ENCODE measurements around the gene CD9.

CD9 gene

DNA sequence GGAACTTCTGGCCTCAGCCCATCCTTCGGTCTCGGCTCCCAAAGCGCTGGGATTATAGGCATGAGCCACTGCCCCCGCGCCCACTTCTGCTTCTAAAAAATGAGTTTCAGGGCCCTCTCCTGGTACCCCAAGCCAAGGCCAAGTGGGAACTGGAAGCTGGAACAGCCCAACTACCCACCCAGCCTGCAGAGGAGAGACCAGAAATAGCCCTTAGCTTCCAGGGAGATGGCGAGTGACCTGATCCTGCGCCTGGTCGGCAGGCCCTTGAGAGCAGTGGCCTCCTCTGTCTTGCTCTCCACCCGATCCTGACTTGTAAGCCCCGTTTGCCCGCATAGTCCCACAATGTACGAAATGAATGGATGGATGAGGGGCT is 79.0 kb downstream of the CD9 start:
- Mint-ChIP-seq H3K9me3 (no peaks in the 10 kb centered on the region), H3K36me3 (ENCODE audit: low read depth) (no peaks in the 10 kb centered on the region), H3K4me1 (peaks cover 12% of the 10 kb centered on the region), H3K27ac (no peak overlapping the region), H3K4me3 (peak overlapping the region; percentile 65 to 69 (median 67)), H3K27me3 (ENCODE audit: low read depth) (peaks cover 30% of the 10 kb centered on the region)
- TF ChIP-seq, protein P1, sequence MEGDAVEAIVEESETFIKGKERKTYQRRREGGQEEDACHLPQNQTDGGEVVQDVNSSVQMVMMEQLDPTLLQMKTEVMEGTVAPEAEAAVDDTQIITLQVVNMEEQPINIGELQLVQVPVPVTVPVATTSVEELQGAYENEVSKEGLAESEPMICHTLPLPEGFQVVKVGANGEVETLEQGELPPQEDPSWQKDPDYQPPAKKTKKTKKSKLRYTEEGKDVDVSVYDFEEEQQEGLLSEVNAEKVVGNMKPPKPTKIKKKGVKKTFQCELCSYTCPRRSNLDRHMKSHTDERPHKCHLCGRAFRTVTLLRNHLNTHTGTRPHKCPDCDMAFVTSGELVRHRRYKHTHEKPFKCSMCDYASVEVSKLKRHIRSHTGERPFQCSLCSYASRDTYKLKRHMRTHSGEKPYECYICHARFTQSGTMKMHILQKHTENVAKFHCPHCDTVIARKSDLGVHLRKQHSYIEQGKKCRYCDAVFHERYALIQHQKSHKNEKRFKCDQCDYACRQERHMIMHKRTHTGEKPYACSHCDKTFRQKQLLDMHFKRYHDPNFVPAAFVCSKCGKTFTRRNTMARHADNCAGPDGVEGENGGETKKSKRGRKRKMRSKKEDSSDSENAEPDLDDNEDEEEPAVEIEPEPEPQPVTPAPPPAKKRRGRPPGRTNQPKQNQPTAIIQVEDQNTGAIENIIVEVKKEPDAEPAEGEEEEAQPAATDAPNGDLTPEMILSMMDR (IDR thresholded peaks at IDR 0.05; ENCODE audit: unreplicated experiment in 3 of 3), result no peak

DNA sequence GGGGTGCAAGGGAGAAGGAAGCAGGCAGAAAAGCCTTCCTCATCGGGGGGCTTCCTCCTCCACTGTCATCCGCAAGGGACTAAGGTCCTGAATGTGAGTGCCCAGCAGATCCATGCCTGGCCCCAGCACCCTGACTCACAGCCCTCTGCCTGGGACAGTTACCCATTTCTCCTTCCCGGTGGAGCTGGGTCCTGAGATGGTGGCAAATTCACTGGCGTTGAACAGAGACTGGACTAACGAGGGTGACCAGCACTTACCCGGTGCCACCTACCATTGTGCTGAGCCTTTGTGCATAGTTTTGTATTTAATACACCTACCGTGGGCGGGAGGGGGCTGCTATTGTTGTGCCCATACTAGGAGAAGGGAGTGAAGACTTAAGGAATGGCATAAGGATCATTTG is 79.4 kb downstream of the CD9 start:
- H3K27ac Mint-ChIP-seq, result peak overlapping the region in 1 of 3 experiments; percentile 18
- peak overlapping the region; percentile 47 to 65 (median 65) for H3K4me3 Mint-ChIP-seq
- peaks cover 33% of the 10 kb centered on the region for H3K27me3 Mint-ChIP-seq (ENCODE audit: low read depth)
- H3K9me3 Mint-ChIP-seq, result no peaks in the 10 kb centered on the region
- H3K36me3 Mint-ChIP-seq (ENCODE audit: low read depth), result no peaks in the 10 kb centered on the region
- TF ChIP-seq, protein P1 (IDR thresholded peaks at IDR 0.05; ENCODE audit: unreplicated experiment in 3 of 3), result no peak
- H3K4me1 Mint-ChIP-seq, result peaks cover 10% of the 10 kb centered on the region

DNA sequence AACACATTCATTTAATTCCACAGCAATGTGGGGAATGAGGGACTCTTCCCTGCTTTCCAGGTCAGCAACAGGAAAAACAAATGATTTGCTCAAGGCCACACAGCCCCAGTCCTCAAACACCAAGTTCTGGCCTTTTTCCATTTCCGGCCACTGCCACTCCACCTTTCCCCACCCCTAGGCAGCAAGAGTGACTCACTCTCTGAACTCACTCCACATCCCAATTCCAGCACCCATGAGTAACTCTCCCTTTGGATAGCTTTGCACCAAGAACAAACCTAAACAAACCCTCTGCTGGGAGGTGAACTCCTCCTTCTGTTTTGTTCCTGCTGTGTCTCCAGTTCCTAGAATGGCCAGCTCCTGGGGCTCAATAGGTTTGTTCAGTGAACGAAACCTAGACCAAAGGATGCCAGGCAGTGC is 79.9 kb downstream of the CD9 start:
- Mint-ChIP-seq H3K9me3 (no peaks in the 10 kb centered on the region), H3K4me1 (peaks cover 10% of the 10 kb centered on the region), H3K36me3 (ENCODE audit: low read depth) (no peaks in the 10 kb centered on the region), H3K27ac (peak overlapping the region in 1 of 3 experiments; percentile 18), H3K4me3 (peak overlapping the region; percentile 47 to 65 (median 65)), H3K27me3 (ENCODE audit: low read depth) (peaks cover 37% of the 10 kb centered on the region)
- TF ChIP-seq, protein P1 (IDR thresholded peaks at IDR 0.05; ENCODE audit: unreplicated experiment in 3 of 3), result no peak

DNA sequence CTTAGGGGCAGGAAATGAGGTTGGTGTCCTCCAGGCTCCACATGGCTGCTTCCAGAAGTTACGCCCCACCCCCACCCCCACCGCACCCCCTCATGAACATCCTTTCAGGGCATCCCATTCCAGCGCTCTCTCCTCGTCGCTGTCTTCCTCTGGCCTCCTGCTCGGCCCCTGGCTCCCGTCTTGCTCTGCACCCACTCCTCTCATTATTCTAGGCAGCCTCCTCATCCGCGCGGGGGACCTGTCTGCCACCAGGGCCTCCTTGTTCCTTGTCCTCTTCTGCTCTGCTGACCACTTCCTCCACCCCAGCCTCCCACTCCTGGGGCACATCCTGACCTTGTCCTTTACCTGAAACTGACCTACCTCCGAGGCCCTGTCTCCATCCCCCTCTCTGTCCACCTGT is 80.5 kb downstream of the CD9 start:
- Mint-ChIP-seq H3K27me3 (ENCODE audit: low read depth) (peaks cover 37% of the 10 kb centered on the region), H3K9me3 (no peaks in the 10 kb centered on the region), H3K4me1 (peaks cover 12% of the 10 kb centered on the region), H3K27ac (no peak overlapping the region), H3K36me3 (ENCODE audit: low read depth) (no peaks in the 10 kb centered on the region), H3K4me3 (peak overlapping the region in 2 of 3 experiments; percentile 27 to 38)
- TF ChIP-seq, protein P1 (IDR thresholded peaks at IDR 0.05; ENCODE audit: unreplicated experiment in 3 of 3), result no peak

DNA sequence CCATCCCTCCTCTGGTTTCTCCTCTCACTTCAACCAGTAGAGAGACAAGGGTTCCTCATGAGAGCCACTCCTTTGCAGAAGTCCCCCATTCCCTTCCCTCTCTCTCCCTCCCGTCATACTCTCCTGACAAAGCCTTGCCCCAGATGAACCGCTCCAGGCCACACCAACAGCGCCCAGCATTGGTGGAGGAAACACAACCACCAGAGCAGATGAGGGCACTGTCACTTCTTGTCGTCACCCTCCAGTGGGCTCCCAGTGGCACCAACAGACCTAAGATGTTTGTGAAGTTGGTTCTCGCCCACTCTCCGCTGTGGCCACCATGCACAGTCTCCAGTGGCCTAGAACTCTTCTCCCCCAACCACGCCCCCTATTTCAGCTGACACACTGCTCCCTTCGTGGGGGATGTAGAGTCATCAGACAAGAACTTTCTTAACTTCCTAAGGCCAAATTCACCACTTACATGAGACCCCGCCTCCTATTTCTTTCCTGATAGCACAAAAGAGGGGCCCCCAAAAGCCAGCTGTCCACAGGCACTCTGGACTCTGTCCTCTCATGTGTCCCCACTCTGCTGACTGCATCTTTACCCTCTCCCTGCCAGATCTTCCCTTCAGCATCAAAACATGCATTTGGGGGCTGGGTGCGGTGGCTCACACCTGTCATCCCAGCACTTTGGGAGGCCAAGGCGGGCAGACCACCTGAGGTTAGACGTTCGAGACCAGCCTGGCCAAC is 81.0 kb downstream of the CD9 start:
- TF ChIP-seq, protein P1 (IDR thresholded peaks at IDR 0.05; ENCODE audit: unreplicated experiment in 3 of 3), result no peak
- no peaks in the 10 kb centered on the region for H3K9me3 Mint-ChIP-seq
- H3K27me3 Mint-ChIP-seq (ENCODE audit: low read depth), result peaks cover 33% of the 10 kb centered on the region
- no peak overlapping the region for H3K27ac Mint-ChIP-seq
- no peaks in the 10 kb centered on the region for H3K36me3 Mint-ChIP-seq (ENCODE audit: low read depth)
- H3K4me3 Mint-ChIP-seq, result peak overlapping the region in 1 of 3 experiments; percentile 27
- H3K4me1 Mint-ChIP-seq, result peaks cover 12% of the 10 kb centered on the region

DNA sequence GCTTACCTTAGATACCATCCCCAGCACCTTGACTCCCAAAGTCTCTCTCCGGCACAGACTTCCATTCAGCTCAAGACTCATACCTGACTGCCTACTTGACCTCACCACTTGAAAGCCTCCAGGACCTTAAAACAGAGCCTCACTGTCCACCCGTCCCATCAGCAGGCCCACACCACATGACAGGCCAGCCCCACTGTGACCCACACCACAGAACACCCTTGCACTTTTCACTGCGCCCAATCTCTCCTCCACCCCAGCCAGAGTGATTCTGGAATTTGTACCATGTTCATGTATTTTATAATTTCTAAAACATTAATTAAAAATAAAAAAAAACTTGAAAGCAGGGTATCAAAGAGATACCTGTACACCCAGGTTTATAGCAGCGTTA is 82.2 kb downstream of the CD9 start:
- Mint-ChIP-seq H3K4me1 (peaks cover 12% of the 10 kb centered on the region), H3K9me3 (no peaks in the 10 kb centered on the region), H3K27ac (no peak overlapping the region), H3K36me3 (ENCODE audit: low read depth) (no peaks in the 10 kb centered on the region), H3K4me3 (peak overlapping the region in 1 of 3 experiments; percentile 3), H3K27me3 (ENCODE audit: low read depth) (peaks cover 23% of the 10 kb centered on the region)
- TF ChIP-seq, protein P1 (IDR thresholded peaks at IDR 0.05; ENCODE audit: unreplicated experiment in 3 of 3), result no peak

Measured in nephron (organoid).